G401 (cell line): Measurements from ENCODE around the gene KDM1B. TPM values are rescaled to one million over a fixed set of nuclear protein-coding genes. Genes with fewer than 3 reads are reported as not detected.

ENCODE experiments used
- total RNA-seq: library from RNA; depleted of rRNA; stranded (reverse); fragments of >200 nt; shearing (Covaris generic); gene quantifications from 2 replicates; pipeline ENCODE4 v1.2.3, GENCODE V29; 2014; rRNA removed

The KDM1B gene
- total RNA-seq, 1 experiment from 2014 or later = 10.4 TPM

Other genes starting within 250 kb of the KDM1B start
- 9.8 and 18.3 TPM in 2 replicates for gene KIF13A, start 167.8 kb upstream of the KDM1B start, total RNA-seq
- gene NHLRC1, start 32.7 kb upstream of the KDM1B start, total RNA-seq = not detected in 2 replicates
- gene TPMT, start 345 bp upstream of the KDM1B start, total RNA-seq = 10.3 and 13.4 TPM in 2 replicates
- 149 and 223 TPM in 2 replicates for gene DEK, start 109.1 kb downstream of the KDM1B start, total RNA-seq
- gene RNF144B, start 231.9 kb downstream of the KDM1B start, total RNA-seq = under 0.01 TPM in 1 of 2 replicates, not detected in the other